ENCODE data around the gene TOMM20L. TPM values are rescaled to one million over a fixed set of nuclear protein-coding genes. Genes with fewer than 3 reads are reported as not detected.

TOMM20L gene
- total and polyA plus RNA-seq, 9 of the 15 experiments (the other 6 are each of a cell fraction or from before 2014, with no cell fraction given) = not detected

DNA sequence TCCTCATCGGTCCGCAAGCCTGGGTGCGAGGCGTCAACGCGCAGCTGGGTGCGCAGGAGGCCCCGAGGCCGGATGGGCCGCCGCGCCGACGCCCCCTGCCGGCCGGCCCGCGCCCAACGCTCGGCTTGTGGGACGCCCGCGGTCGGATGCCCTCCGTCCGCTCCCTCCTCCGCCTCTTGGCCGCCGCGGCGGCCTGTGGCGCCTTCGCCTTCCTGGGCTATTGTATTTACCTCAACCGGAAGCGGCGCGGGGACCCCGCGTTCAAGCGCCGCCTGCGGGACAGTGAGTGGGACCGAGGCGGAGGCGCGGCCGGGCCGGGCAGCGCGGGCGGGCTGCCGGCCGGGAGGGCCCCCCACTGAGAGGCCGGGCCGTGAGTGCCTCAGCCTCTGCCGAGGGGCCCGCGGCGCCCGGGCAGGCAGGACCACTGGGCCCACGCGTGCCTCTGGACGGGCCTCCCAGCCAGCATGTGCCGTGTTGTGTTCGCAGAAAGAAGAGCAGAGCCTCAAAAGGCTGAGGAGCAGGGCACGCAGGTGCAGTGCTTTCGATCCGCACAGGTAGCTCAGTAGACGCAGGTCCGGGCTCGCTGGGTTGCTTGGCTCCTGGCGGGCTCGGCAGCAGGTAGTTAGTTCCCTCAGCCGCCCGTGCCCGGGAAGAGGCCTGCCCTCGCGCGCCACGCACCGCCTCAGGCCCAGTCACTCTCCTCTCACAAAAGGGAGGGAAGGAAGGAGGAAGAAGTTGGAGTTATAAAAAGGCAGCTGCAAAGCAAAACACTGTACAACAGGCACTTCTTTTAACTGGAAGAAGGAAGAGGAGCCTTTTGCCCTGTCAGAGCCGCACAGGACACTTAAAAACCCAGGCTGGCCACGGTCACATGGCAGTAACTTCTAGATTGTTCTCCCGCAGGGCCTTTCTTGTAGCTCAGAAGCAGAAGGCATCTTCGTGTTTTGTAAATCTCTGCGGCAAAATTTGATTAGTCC, at the start of gene TOMM20L (continued):
- TF ChIP-seq, protein P1, sequence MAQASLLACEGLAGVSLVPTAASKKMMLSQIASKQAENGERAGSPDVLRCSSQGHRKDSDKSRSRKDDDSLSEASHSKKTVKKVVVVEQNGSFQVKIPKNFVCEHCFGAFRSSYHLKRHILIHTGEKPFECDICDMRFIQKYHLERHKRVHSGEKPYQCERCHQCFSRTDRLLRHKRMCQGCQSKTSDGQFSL (CRISPR knock-in tag; IDR thresholded peaks at IDR 0.05) = no peak
- TF ChIP-seq, protein P1 (tag; IDR thresholded peaks at IDR 0.05) = no peak
- TF ChIP-seq, protein P2, sequence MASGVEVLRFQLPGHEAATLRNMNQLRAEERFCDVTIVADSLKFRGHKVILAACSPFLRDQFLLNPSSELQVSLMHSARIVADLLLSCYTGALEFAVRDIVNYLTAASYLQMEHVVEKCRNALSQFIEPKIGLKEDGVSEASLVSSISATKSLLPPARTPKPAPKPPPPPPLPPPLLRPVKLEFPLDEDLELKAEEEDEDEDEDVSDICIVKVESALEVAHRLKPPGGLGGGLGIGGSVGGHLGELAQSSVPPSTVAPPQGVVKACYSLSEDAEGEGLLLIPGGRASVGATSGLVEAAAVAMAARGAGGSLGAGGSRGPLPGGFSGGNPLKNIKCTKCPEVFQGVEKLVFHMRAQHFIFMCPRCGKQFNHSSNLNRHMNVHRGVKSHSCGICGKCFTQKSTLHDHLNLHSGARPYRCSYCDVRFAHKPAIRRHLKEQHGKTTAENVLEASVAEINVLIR (CRISPR knock-in tag; IDR thresholded peaks at IDR 0.05) = no peak
- TF ChIP-seq NR2C1 (IDR thresholded peaks at IDR 0.05) (no peak), NR2C1 (tag; IDR thresholded peaks at IDR 0.05) (no peak), JUN (IDR thresholded peaks at IDR 0.05; ENCODE audit: borderline replicate concordance, low read depth, low read length) (no peak), JUN (CRISPR knock-in tag; IDR thresholded peaks at IDR 0.05; ENCODE audit: borderline replicate concordance) (no peak), E2F3 (CRISPR knock-in tag; IDR thresholded peaks at IDR 0.05) (no peak), ELF4 (CRISPR knock-in tag; IDR thresholded peaks at IDR 0.05) (no peak), POLR2G (IDR thresholded peaks at IDR 0.05; ENCODE audit: low read depth, low read length) (peak; percentile 66)
- TF ChIP-seq, protein P3, sequence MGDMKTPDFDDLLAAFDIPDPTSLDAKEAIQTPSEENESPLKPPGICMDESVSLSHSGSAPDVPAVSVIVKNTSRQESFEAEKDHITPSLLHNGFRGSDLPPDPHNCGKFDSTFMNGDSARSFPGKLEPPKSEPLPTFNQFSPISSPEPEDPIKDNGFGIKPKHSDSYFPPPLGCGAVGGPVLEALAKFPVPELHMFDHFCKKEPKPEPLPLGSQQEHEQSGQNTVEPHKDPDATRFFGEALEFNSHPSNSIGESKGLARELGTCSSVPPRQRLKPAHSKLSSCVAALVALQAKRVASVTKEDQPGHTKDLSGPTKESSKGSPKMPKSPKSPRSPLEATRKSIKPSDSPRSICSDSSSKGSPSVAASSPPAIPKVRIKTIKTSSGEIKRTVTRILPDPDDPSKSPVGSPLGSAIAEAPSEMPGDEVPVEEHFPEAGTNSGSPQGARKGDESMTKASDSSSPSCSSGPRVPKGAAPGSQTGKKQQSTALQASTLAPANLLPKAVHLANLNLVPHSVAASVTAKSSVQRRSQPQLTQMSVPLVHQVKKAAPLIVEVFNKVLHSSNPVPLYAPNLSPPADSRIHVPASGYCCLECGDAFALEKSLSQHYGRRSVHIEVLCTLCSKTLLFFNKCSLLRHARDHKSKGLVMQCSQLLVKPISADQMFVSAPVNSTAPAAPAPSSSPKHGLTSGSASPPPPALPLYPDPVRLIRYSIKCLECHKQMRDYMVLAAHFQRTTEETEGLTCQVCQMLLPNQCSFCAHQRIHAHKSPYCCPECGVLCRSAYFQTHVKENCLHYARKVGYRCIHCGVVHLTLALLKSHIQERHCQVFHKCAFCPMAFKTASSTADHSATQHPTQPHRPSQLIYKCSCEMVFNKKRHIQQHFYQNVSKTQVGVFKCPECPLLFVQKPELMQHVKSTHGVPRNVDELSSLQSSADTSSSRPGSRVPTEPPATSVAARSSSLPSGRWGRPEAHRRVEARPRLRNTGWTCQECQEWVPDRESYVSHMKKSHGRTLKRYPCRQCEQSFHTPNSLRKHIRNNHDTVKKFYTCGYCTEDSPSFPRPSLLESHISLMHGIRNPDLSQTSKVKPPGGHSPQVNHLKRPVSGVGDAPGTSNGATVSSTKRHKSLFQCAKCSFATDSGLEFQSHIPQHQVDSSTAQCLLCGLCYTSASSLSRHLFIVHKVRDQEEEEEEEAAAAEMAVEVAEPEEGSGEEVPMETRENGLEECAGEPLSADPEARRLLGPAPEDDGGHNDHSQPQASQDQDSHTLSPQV (IDR thresholded peaks at IDR 0.05) = 0 out of 2 replicates have a peak, but pooled peaks have one; percentile 39
